DOHH2 (cell line): ENCODE results near the gene KDM2A.
A peak's percentile ranks its signal among the peaks of the same experiment; 100 is the strongest.

Experiments
- H3F3A ChIP-seq: fragments of 200-600 bp; sonication (generic), shearing (Covaris generic); 2 replicates; pipeline ENCODE4 v1.6.0; 2016; ENCODE audit warnings: antibody characterized with exemption, mild to moderate bottlenecking; ENCODE audit not compliant: control insufficient read depth, insufficient read depth
- H3K27ac ChIP-seq: fragments of 200-600 bp; sonication (generic); 2 replicates; pipeline ENCODE4 v1.5.1; 2014; ENCODE audit warnings: low read depth, mild to moderate bottlenecking, low read length, moderate library complexity
- H3K27me3 ChIP-seq: fragments of 200-600 bp; sonication (generic); 2 replicates; pipeline ENCODE4 v1.6.1; 2014; ENCODE audit warnings: mild to moderate bottlenecking, low read length, mixed read lengths; ENCODE audit not compliant: control insufficient read depth
- H3K36me3 ChIP-seq: fragments of 200-600 bp; sonication (generic); 2 replicates; pipeline ENCODE4 v1.6.1; 2014; ENCODE audit warnings: mild to moderate bottlenecking, low read length, moderate library complexity, mixed read lengths; ENCODE audit not compliant: control insufficient read depth
- H3K4me1 ChIP-seq: fragments of 200-600 bp; sonication (generic); 2 replicates; pipeline ENCODE4 v1.6.1; 2014; ENCODE audit warnings: mild to moderate bottlenecking, low read length, mixed read lengths; ENCODE audit not compliant: control insufficient read depth
- H3K4me2 ChIP-seq: fragments of 200-600 bp; sonication (generic); 2 replicates; pipeline ENCODE4 v1.6.0; 2014; ENCODE audit warnings: mild to moderate bottlenecking, low read length, moderate library complexity
- H3K4me3 ChIP-seq: fragments of 200-600 bp; sonication (generic); 2 replicates; pipeline ENCODE4 v1.5.1; 2014; ENCODE audit warnings: mild to moderate bottlenecking, low read length, mixed read lengths
- H3K79me2 ChIP-seq: fragments of 200-600 bp; sonication (generic); 2 replicates; pipeline ENCODE4 v1.6.1; 2014; ENCODE audit warnings: mild to moderate bottlenecking, low read length, mixed read lengths; ENCODE audit not compliant: control insufficient read depth
- H3K9me2 ChIP-seq: fragments of 200-600 bp; sonication (generic); replicated peaks from 2 replicates; pipeline ENCODE4 v1.6.1; 2014; ENCODE audit warnings: mild to moderate bottlenecking, low read length, mixed read lengths; ENCODE audit not compliant: control insufficient read depth
- H3K9me3 ChIP-seq: fragments of 200-600 bp; sonication (generic); 2 replicates; pipeline ENCODE4 v1.6.1; 2014; ENCODE audit warnings: antibody characterized with exemption, low read length, mixed read lengths; ENCODE audit not compliant: control insufficient read depth, insufficient read depth
- H4K20me1 ChIP-seq: fragments of 200-600 bp; sonication (generic); 2 replicates; pipeline ENCODE4 v1.6.0; 2014; ENCODE audit warnings: low read depth, mild to moderate bottlenecking, antibody characterized with exemption, low read length, moderate library complexity; ENCODE audit not compliant: control insufficient read depth, insufficient read depth
- EZH2phosphoT487 ChIP-seq: fragments of 200-600 bp; sonication (generic); IDR thresholded peaks from 2 replicates; pipeline ENCODE4 v1.6.1; 2017; ENCODE audit warnings: borderline replicate concordance, mild to moderate bottlenecking, antibody characterized with exemption, low read length, moderate library complexity, mixed read lengths
- TF ChIP-seq, protein P1 (sequence below): fragments of 200-600 bp; sonication (generic); IDR thresholded peaks from one replicate; pipeline ENCODE4 v1.5.1; 2014; ENCODE audit warnings: antibody characterized with exemption, mild to moderate bottlenecking, low read depth, low read length; ENCODE audit not compliant: poor library complexity, severe bottlenecking

The KDM2A gene

DNA sequence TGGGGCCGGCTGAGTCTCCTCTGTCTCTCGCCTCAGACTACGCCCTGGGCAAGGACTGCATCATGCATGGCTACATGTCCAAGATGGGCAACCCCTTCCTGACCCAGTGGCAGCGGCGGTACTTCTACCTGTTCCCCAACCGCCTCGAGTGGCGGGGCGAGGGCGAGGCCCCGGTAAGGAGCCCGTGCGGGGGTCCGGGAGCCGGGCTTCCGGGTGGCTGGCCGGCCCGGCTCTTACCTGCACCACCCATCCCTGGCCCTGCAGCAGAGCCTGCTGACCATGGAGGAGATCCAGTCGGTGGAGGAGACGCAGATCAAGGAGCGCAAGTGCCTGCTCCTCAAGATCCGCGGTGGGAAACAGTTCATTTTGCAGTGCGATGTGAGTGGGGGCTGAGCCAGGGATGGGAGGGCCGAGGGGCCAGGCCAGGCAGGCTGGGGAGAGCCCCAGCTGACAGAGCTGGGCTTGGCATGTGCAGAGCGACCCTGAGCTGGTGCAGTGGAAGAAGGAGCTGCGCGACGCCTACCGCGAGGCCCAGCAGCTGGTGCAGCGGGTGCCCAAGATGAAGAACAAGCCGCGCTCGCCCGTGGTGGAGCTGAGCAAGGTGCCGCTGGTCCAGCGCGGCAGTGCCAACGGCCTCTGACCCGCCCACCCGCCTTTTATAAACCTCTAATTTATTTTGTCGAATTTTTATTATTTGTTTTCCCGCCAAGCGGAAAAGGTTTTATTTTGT lies 165.9 kb downstream of the KDM2A start:
- H3K4me2 ChIP-seq, result no peak overlapping the region; the same call in 1 of the 2 replicates
- no peaks in the 10 kb centered on the region for H4K20me1 ChIP-seq
- H3K4me3 ChIP-seq, result no peak overlapping the region
- H3K4me1 ChIP-seq, result peaks cover 54% of the 10 kb centered on the region
- peaks cover 87% of the 10 kb centered on the region for H3K36me3 ChIP-seq
- TF ChIP-seq, protein P1, sequence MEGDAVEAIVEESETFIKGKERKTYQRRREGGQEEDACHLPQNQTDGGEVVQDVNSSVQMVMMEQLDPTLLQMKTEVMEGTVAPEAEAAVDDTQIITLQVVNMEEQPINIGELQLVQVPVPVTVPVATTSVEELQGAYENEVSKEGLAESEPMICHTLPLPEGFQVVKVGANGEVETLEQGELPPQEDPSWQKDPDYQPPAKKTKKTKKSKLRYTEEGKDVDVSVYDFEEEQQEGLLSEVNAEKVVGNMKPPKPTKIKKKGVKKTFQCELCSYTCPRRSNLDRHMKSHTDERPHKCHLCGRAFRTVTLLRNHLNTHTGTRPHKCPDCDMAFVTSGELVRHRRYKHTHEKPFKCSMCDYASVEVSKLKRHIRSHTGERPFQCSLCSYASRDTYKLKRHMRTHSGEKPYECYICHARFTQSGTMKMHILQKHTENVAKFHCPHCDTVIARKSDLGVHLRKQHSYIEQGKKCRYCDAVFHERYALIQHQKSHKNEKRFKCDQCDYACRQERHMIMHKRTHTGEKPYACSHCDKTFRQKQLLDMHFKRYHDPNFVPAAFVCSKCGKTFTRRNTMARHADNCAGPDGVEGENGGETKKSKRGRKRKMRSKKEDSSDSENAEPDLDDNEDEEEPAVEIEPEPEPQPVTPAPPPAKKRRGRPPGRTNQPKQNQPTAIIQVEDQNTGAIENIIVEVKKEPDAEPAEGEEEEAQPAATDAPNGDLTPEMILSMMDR, result no peak
- TF ChIP-seq EZH2phosphoT487, result no peak
- peaks cover 20% of the 10 kb centered on the region for H3K79me2 ChIP-seq
- no peaks in the 10 kb centered on the region for H3K27me3 ChIP-seq
- H3K9me2 ChIP-seq, result no peaks in the 10 kb centered on the region
- no peak overlapping the region for H3K27ac ChIP-seq
- no peaks in the 10 kb centered on the region for H3K9me3 ChIP-seq
- H3F3A ChIP-seq, result peaks cover 29% of the 10 kb centered on the region

DNA sequence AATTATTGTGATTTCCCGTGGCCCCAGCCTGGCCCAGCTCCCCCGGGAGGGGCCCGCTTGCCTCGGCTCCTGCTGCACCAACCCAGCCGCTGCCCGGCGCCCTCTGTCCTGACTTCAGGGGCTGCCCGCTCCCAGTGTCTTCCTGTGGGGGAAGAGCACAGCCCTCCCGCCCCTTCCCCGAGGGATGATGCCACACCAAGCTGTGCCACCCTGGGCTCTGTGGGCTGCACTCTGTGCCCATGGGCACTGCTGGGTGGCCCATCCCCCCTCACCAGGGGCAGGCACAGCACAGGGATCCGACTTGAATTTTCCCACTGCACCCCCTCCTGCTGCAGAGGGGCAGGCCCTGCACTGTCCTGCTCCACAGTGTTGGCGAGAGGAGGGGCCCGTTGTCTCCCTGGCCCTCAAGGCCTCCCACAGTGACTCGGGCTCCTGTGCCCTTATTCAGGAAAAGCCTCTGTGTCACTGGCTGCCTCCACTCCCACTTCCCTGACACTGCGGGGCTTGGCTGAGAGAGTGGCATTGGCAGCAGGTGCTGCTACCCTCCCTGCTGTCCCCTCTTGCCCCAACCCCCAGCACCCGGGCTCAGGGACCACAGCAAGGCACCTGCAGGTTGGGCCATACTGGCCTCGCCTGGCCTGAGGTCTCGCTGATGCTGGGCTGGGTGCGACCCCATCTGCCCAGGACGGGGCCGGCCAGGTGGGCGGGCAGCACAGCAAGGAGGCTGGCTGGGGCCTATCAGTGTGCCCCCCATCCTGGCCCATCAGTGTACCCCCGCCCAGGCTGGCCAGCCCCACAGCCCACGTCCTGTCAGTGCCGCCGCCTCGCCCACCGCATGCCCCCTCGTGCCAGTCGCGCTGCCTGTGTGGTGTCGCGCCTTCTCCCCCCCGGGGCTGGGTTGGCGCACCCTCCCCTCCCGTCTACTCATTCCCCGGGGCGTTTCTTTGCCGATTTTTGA lies 166.8 kb downstream of the KDM2A start:
- H3K36me3 ChIP-seq, result peaks cover 87% of the 10 kb centered on the region
- TF ChIP-seq, protein P1, result no peak
- peaks cover 29% of the 10 kb centered on the region for H3F3A ChIP-seq
- peak overlapping the region; percentile 98 for H3K27ac ChIP-seq
- no peaks in the 10 kb centered on the region for H3K9me2 ChIP-seq
- H4K20me1 ChIP-seq, result no peaks in the 10 kb centered on the region
- H3K79me2 ChIP-seq, result peaks cover 21% of the 10 kb centered on the region
- no peaks in the 10 kb centered on the region for H3K9me3 ChIP-seq
- no peak overlapping the region for H3K4me3 ChIP-seq
- H3K4me1 ChIP-seq, result peaks cover 62% of the 10 kb centered on the region
- no peaks in the 10 kb centered on the region for H3K27me3 ChIP-seq
- peak overlapping the region; percentile 89 for H3K4me2 ChIP-seq

DNA sequence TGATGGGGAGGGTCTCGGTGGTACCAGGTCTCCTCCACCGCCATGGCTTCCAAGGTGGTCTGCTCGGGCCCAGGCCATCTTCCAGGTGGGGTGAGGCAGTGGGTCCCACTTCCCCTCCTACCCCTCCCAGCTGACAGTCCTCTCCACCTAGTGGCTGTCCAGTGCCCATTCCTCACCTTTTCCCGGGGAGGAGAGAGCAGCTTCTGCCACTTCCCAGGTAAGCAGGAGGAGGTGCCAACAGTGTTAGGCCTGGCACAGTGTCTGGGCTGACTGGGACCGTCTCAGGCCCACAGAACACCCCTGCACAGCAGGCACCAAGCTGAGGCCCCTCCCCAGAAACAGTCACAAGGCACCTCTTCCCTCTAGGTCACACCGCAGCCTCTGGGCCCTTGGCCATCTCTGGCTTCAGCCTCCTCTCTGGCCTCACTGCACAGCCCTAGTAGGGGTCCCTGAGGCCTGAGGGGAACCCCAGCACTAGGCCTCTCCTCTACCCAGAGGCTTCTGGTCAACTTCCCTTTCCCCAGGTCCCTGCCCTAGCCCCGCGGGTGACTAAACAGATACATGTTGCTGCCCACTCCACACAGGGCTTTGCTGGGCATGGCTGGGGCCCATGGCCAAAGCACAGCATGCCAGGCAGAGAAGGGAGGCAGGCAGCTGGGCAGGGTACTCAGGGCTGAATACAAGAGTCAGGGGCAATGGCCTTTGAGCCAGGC lies 167.7 kb downstream of the KDM2A start:
- Histone ChIP-seq H3K27ac (peak overlapping the region; percentile 98), H4K20me1 (no peaks in the 10 kb centered on the region), H3K9me2 (no peaks in the 10 kb centered on the region), H3K27me3 (no peaks in the 10 kb centered on the region), H3K79me2 (peaks cover 27% of the 10 kb centered on the region), H3K36me3 (peaks cover 87% of the 10 kb centered on the region), H3K4me2 (peak overlapping the region; percentile 89), H3K9me3 (no peaks in the 10 kb centered on the region), H3F3A (peaks cover 29% of the 10 kb centered on the region), H3K4me3 (peak overlapping the region; percentile 92), H3K4me1 (peaks cover 63% of the 10 kb centered on the region)
- TF ChIP-seq, protein P1, result peak; percentile 13
- no peak for TF ChIP-seq EZH2phosphoT487
